Left forelimb (tissue), 1 donor: ENCODE data around the gene USP17L27.
A peak's percentile ranks its signal among the peaks of the same experiment; 100 is the strongest.
"Not testable (repeated sequence)": the region's sequence is repeated elsewhere in the genome, so short reads cannot be mapped to it uniquely, and the experiment has no call there.

Experiments
- DNase-seq: peaks from one replicate; pipeline ENCODE4 v3.0.0-alpha.2; 2018; ENCODE audit warnings: low spot score

Gene USP17L27, protein sequence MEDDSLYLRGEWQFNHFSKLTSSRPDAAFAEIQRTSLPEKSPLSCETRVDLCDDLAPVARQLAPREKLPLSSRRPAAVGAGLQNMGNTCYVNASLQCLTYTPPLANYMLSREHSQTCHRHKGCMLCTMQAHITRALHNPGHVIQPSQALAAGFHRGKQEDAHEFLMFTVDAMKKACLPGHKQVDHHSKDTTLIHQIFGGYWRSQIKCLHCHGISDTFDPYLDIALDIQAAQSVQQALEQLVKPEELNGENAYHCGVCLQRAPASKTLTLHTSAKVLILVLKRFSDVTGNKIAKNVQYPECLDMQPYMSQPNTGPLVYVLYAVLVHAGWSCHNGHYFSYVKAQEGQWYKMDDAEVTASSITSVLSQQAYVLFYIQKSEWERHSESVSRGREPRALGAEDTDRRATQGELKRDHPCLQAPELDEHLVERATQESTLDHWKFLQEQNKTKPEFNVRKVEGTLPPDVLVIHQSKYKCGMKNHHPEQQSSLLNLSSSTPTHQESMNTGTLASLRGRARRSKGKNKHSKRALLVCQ

DNA sequence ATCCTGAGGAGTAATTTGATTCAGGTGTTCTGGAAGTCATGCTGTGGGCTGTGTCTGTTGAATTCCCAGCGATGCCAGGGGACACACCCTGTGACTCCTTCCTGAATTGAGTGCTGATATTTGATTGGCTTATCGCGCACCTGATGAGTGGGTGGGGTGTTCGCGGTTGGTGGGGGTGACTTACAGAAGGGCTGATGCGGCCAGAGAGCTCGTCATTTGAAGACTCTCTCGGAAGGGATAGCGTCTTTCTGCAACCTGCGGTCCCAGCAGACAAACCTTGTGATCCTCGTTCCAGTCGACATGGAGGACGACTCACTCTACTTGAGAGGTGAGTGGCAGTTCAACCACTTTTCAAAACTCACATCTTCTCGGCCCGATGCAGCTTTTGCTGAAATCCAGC lies at the start of gene USP17L27:
TSS of gene USP17L27 (plus strand) at position 301 of the 400 bp plus-strand sequence. CDS start at position 301, 0 bp downstream.
- DNase-seq: not testable (repeated sequence)

DNA sequence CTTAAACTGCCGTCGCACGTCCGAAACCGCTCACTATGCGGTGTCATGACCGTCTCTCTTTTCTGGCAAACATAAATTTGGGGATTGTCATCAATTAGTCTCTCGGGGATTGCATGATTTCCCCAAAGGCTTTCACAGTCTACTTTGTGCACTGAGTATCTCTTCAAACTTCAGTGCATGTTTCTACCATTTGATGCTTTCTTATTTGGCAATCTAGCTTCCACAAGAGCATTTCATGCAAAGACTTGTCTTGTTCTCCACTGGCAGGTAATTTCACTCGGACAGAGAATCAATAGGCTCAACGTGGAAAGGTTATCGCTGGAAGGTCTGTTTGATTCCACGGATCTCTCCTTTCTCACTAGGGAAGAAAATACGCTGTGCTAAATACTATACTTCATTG lies 19.8 kb upstream of the USP17L27 start:
- not testable (repeated sequence) for DNase-seq

DNA sequence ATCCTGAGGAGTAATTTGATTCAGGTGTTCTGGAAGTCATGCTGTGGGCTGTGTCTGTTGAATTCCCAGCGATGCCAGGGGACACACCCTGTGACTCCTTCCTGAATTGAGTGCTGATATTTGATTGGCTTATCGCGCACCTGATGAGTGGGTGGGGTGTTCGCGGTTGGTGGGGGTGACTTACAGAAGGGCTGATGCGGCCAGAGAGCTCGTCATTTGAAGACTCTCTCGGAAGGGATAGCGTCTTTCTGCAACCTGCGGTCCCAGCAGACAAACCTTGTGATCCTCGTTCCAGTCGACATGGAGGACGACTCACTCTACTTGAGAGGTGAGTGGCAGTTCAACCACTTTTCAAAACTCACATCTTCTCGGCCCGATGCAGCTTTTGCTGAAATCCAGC lies 19.1 kb upstream of the USP17L27 start, which contains the start of gene USP17L24:
TSS of gene USP17L24 (plus strand) at position 301 of the 400 bp plus-strand sequence. CDS start at position 301, 0 bp downstream.
- DNase-seq: not testable (repeated sequence)

DNA sequence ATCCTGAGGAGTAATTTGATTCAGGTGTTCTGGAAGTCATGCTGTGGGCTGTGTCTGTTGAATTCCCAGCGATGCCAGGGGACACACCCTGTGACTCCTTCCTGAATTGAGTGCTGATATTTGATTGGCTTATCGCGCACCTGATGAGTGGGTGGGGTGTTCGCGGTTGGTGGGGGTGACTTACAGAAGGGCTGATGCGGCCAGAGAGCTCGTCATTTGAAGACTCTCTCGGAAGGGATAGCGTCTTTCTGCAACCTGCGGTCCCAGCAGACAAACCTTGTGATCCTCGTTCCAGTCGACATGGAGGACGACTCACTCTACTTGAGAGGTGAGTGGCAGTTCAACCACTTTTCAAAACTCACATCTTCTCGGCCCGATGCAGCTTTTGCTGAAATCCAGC lies 14.3 kb upstream of the USP17L27 start, which contains the start of gene USP17L25:
TSS of gene USP17L25 (plus strand) at position 301 of the 400 bp plus-strand sequence. CDS start at position 301, 0 bp downstream.
- not testable (repeated sequence) for DNase-seq

DNA sequence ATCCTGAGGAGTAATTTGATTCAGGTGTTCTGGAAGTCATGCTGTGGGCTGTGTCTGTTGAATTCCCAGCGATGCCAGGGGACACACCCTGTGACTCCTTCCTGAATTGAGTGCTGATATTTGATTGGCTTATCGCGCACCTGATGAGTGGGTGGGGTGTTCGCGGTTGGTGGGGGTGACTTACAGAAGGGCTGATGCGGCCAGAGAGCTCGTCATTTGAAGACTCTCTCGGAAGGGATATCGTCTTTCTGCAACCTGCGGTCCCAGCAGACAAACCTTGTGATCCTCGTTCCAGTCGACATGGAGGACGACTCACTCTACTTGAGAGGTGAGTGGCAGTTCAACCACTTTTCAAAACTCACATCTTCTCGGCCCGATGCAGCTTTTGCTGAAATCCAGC lies 9.6 kb upstream of the USP17L27 start, which contains the start of gene USP17L26:
TSS of gene USP17L26 (plus strand) at position 301 of the 400 bp plus-strand sequence. CDS start at position 301, 0 bp downstream.
- DNase-seq: not testable (repeated sequence)

DNA sequence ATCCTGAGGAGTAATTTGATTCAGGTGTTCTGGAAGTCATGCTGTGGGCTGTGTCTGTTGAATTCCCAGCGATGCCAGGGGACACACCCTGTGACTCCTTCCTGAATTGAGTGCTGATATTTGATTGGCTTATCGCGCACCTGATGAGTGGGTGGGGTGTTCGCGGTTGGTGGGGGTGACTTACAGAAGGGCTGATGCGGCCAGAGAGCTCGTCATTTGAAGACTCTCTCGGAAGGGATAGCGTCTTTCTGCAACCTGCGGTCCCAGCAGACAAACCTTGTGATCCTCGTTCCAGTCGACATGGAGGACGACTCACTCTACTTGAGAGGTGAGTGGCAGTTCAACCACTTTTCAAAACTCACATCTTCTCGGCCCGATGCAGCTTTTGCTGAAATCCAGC lies 4.8 kb upstream of the USP17L27 start, which contains the start of gene USP17L5:
TSS of gene USP17L5 (plus strand) at position 301 of the 400 bp plus-strand sequence. CDS start at position 301, 0 bp downstream.
- DNase-seq: not testable (repeated sequence)

DNA sequence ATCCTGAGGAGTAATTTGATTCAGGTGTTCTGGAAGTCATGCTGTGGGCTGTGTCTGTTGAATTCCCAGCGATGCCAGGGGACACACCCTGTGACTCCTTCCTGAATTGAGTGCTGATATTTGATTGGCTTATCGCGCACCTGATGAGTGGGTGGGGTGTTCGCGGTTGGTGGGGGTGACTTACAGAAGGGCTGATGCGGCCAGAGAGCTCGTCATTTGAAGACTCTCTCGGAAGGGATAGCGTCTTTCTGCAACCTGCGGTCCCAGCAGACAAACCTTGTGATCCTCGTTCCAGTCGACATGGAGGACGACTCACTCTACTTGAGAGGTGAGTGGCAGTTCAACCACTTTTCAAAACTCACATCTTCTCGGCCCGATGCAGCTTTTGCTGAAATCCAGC lies 4.6 kb downstream of the USP17L27 start, which contains the start of gene USP17L28:
TSS of gene USP17L28 (plus strand) at position 301 of the 400 bp plus-strand sequence. CDS start at position 301, 0 bp downstream.
- not testable (repeated sequence) for DNase-seq

DNA sequence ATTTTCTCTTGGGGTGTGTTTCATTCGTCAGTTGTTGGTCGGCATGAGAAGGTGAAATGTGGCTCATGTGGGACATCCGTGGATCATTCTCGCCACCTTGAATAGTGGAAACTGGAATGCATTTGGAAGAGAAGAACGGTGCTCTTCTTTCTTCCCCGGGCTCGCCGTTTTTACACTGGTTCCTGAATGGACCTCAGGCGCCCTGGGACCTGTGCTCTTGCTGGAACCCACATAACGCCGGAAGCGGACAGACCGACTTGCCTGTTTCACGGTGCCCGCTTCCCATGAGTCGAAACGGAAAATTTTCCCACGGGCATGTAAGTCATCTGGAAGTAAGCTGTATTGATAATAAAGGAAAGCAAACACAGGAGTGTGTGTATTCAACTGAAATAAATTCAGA lies 6.9 kb downstream of the USP17L27 start:
- not testable (repeated sequence) for DNase-seq

DNA sequence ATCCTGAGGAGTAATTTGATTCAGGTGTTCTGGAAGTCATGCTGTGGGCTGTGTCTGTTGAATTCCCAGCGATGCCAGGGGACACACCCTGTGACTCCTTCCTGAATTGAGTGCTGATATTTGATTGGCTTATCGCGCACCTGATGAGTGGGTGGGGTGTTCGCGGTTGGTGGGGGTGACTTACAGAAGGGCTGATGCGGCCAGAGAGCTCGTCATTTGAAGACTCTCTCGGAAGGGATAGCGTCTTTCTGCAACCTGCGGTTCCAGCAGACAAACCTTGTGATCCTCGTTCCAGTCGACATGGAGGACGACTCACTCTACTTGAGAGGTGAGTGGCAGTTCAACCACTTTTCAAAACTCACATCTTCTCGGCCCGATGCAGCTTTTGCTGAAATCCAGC lies 9.4 kb downstream of the USP17L27 start, which contains the start of gene USP17L29:
TSS of gene USP17L29 (plus strand) at position 301 of the 400 bp plus-strand sequence. CDS start at position 301, 0 bp downstream.
- not testable (repeated sequence) for DNase-seq

DNA sequence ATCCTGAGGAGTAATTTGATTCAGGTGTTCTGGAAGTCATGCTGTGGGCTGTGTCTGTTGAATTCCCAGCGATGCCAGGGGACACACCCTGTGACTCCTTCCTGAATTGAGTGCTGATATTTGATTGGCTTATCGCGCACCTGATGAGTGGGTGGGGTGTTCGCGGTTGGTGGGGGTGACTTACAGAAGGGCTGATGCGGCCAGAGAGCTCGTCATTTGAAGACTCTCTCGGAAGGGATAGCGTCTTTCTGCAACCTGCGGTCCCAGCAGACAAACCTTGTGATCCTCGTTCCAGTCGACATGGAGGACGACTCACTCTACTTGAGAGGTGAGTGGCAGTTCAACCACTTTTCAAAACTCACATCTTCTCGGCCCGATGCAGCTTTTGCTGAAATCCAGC lies 18.9 kb downstream of the USP17L27 start, which contains the start of gene USP17L30:
TSS of gene USP17L30 (plus strand) at position 301 of the 400 bp plus-strand sequence. CDS start at position 301, 0 bp downstream.
- DNase-seq: not testable (repeated sequence)

DNA sequence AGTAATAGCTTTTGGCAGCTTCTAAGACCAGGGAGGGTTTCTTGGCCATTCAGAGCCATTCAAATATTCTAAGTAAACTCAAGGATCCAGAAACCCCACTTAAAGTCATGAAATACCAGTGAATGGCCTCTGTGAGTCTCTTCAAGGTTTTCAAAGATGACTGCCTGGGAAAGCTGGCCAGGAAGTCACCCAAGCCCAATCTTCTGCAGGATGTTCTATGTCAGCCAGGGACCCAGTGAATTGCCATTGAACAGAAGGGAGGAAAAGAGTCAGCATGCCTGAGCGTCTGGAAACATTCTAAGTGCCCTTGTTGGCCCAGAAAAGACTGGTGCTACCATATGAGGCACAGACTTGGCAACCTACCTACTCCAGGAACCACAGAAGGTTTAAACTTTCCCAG lies 35.9 kb downstream of the USP17L27 start:
- DNase-seq: not testable (repeated sequence)

DNA sequence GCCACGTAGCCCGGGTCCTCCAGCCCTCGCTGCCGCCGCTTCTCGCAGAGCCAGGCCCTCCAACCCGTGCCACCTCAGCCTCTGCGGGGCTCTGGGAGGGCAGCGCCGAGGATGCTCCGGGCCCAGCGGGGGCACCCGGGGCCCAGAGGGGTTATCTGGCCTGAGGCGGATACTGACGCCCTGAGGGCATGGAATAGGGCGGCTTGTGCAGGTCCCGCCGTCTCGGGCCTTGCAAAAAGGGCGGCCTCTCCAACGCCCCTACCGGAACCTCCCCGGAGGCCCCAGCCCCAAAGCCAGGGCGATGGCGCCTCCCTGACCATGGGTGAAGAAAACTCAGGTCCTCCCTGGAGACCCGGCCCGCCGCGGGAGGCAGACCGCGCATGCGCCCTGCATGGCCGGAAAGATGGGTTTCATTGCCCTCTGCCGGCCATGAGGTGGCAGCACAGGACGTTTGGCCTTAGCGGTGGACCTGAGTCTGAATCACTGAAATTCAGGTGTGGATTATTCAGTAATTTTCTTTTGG lies 37.1 kb downstream of the USP17L27 start:
- peak; percentile 67 for DNase-seq

DNA sequence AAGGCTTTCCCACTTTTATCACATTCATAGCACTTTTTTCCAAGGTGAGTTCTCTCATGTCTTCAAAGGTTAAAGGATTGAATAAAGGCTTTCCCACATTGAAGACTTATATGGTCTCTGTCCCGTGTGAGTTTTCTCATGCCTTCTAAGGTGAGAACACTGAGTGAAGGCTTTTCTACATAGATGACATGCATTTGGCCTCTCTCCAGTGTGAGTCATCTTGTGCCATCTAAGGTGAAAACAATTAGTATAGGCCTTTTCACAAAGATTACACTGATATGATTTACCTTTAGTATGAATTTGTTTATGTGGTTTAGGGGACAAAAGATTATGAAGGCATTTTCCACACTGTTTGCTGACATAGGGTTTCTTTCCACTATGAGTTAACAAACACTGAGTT lies 40.2 kb downstream of the USP17L27 start:
- no peak for DNase-seq

DNA sequence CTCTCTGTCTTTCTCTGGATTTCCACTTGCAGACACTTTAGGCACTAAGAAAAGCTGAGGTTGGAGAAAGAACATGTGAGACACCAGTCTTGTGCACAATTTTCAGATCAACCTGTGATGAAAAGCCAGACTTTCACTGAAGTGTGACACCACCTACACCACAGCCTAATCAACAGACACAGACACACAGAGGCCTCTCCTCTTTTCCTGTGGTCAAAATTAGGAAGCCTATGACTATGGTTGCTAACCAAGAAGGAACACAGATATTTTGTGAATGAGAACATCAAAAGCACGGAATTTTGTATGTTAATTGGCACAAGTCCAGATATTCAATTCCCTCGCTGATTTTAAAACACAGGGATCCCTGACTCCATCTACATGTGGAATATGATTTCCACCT lies 45.1 kb downstream of the USP17L27 start:
- DNase-seq: not testable (repeated sequence)
